ENCODE results near the gene MYO3A.

Gene MYO3A

DNA sequence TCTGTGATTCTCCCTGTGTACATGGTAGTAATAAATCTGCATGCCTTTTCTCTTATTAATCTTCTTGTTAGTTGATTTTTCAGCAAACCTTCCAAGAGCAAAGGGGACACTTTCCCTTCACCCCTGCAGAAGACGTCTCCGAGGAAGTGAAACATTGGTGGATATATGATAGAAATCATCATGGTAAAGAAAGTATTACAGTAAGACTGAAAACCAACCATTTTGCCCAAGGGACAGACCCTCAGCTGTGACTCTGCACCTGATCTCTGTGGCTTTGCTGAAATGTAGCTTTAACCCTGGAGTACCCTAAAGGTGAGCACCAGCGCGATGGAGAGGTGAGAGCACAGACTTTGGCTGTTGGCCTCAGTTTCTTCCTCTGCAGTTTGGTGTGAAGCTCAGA is 32.8 kb upstream of the MYO3A start:
- Histone ChIP-seq H3K4me3 (ENCODE audit: insufficient read depth, low read length, poor library complexity, severe bottlenecking) (no peak overlapping the region), H3K9ac (ENCODE audit: low read length) (no peak overlapping the region), H3K4me2 (ENCODE audit: low read depth, low read length, poor library complexity, severe bottlenecking) (no peak overlapping the region), H3F3A (ENCODE audit: insufficient read depth) (no peaks in the 10 kb centered on the region), H3K27ac (ENCODE audit: low read depth, low read length) (no peak overlapping the region), H3K36me3 (ENCODE audit: low read length) (no peaks in the 10 kb centered on the region), H3K27me3 (ENCODE audit: low read length) (no peaks in the 10 kb centered on the region), H4K20me1 (ENCODE audit: low read depth, low read length) (no peaks in the 10 kb centered on the region), H3K79me2 (ENCODE audit: insufficient read depth, low read length) (no peaks in the 10 kb centered on the region), H2AFZ (ENCODE audit: low read depth, low read length, severe bottlenecking) (no peak overlapping the region), H3K9me2 (replicated peaks; ENCODE audit: insufficient read depth, low read length) (no peaks in the 10 kb centered on the region), H3K9me3 (ENCODE audit: insufficient read depth, low read length) (no peaks in the 10 kb centered on the region)
- TF ChIP-seq EZH2phosphoT487 (conservative IDR thresholded peaks at IDR 0.05; ENCODE audit: low read length), result no peak
- TF ChIP-seq CTCF (IDR thresholded peaks at IDR 0.05; ENCODE audit: insufficient read depth, low read length, poor library complexity, severe bottlenecking), result no peak

GRCh38 chr10:25902002-25902401 is 32.0 kb upstream of the MYO3A start:
- no peaks in the 10 kb centered on the region for H3K9me2 ChIP-seq (replicated peaks; ENCODE audit: insufficient read depth, low read length)
- no peak overlapping the region for H3K27ac ChIP-seq (ENCODE audit: low read depth, low read length)
- no peak overlapping the region for H3K4me2 ChIP-seq (ENCODE audit: low read depth, low read length, poor library complexity, severe bottlenecking)
- no peak overlapping the region for H3K4me3 ChIP-seq (ENCODE audit: insufficient read depth, low read length, poor library complexity, severe bottlenecking)
- H3K9ac ChIP-seq (ENCODE audit: low read length), result no peak overlapping the region
- no peaks in the 10 kb centered on the region for H3K36me3 ChIP-seq (ENCODE audit: low read length)
- no peaks in the 10 kb centered on the region for H3K27me3 ChIP-seq (ENCODE audit: low read length)
- H3K9me3 ChIP-seq (ENCODE audit: insufficient read depth, low read length), result no peaks in the 10 kb centered on the region
- no peaks in the 10 kb centered on the region for H3F3A ChIP-seq (ENCODE audit: insufficient read depth)
- no peaks in the 10 kb centered on the region for H4K20me1 ChIP-seq (ENCODE audit: low read depth, low read length)
- TF ChIP-seq EZH2phosphoT487 (conservative IDR thresholded peaks at IDR 0.05; ENCODE audit: low read length) (no peak), CTCF (IDR thresholded peaks at IDR 0.05; ENCODE audit: insufficient read depth, low read length, poor library complexity, severe bottlenecking) (no peak)
- no peaks in the 10 kb centered on the region for H3K79me2 ChIP-seq (ENCODE audit: insufficient read depth, low read length)
- H2AFZ ChIP-seq (ENCODE audit: low read depth, low read length, severe bottlenecking), result no peak overlapping the region

GRCh38 chr10:25907261-25907660 is 26.8 kb upstream of the MYO3A start:
- H3K9ac ChIP-seq (ENCODE audit: low read length), result no peak overlapping the region
- H3K36me3 ChIP-seq (ENCODE audit: low read length), result no peaks in the 10 kb centered on the region
- no peaks in the 10 kb centered on the region for H4K20me1 ChIP-seq (ENCODE audit: low read depth, low read length)
- no peak for TF ChIP-seq CTCF (IDR thresholded peaks at IDR 0.05; ENCODE audit: insufficient read depth, low read length, poor library complexity, severe bottlenecking)
- no peak for TF ChIP-seq EZH2phosphoT487 (conservative IDR thresholded peaks at IDR 0.05; ENCODE audit: low read length)
- no peak overlapping the region for H2AFZ ChIP-seq (ENCODE audit: low read depth, low read length, severe bottlenecking)
- H3F3A ChIP-seq (ENCODE audit: insufficient read depth), result no peaks in the 10 kb centered on the region
- H3K79me2 ChIP-seq (ENCODE audit: insufficient read depth, low read length), result no peaks in the 10 kb centered on the region
- H3K27me3 ChIP-seq (ENCODE audit: low read length), result no peaks in the 10 kb centered on the region
- H3K4me3 ChIP-seq (ENCODE audit: insufficient read depth, low read length, poor library complexity, severe bottlenecking), result no peak overlapping the region
- H3K9me3 ChIP-seq (ENCODE audit: insufficient read depth, low read length), result no peaks in the 10 kb centered on the region
- no peak overlapping the region for H3K4me2 ChIP-seq (ENCODE audit: low read depth, low read length, poor library complexity, severe bottlenecking)
- H3K9me2 ChIP-seq (replicated peaks; ENCODE audit: insufficient read depth, low read length), result no peaks in the 10 kb centered on the region
- no peak overlapping the region for H3K27ac ChIP-seq (ENCODE audit: low read depth, low read length)

DNA sequence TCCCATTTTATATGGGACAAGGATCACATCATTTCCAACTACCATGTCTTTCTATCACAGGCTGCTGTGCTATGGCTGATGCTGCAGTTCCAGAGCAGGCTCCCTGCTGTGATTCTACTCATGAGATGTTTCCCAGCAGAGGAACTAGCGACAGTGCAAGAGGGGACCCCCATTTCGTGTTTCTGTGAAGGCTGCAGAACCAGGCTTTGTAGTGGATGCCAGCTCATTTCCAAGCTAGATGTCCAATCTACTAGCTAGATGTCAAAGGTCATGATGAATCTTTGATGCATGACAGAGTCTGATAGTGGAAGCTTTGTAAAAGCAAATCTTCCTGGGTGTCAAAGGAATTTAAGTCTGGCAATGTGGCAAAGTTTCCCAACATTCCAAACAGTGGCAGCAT is 21.2 kb upstream of the MYO3A start:
- Histone ChIP-seq H3F3A (ENCODE audit: insufficient read depth) (no peaks in the 10 kb centered on the region), H3K36me3 (ENCODE audit: low read length) (no peaks in the 10 kb centered on the region), H3K4me2 (ENCODE audit: low read depth, low read length, poor library complexity, severe bottlenecking) (no peak overlapping the region)

More for the DNA sequence above, 21.2 kb upstream of the MYO3A start:
- Histone ChIP-seq H2AFZ (ENCODE audit: low read depth, low read length, severe bottlenecking) (no peak overlapping the region), H3K4me3 (ENCODE audit: insufficient read depth, low read length, poor library complexity, severe bottlenecking) (no peak overlapping the region), H3K9ac (ENCODE audit: low read length) (no peak overlapping the region), H3K9me3 (ENCODE audit: insufficient read depth, low read length) (no peaks in the 10 kb centered on the region), H3K27me3 (ENCODE audit: low read length) (no peaks in the 10 kb centered on the region), H4K20me1 (ENCODE audit: low read depth, low read length) (no peaks in the 10 kb centered on the region), H3K9me2 (replicated peaks; ENCODE audit: insufficient read depth, low read length) (no peaks in the 10 kb centered on the region), H3K79me2 (ENCODE audit: insufficient read depth, low read length) (no peaks in the 10 kb centered on the region), H3K27ac (ENCODE audit: low read depth, low read length) (no peak overlapping the region)
- no peak for TF ChIP-seq EZH2phosphoT487 (conservative IDR thresholded peaks at IDR 0.05; ENCODE audit: low read length)

Data from SU-DHL-6 (cell line).